ENCODE data around the gene GPAT3.

GPAT3 gene

GRCh38 chr4:83558680-83559079 lies 22.8 kb downstream of the GPAT3 start:
- no peak for DNase-seq (ENCODE audit: low read depth)
- no peak overlapping the region for H3K4me3 ChIP-seq (ENCODE audit: control insufficient read depth, low read depth, low read length)
- no peak for TF ChIP-seq CTCF (IDR thresholded peaks at IDR 0.05; ENCODE audit: control insufficient read depth, insufficient read depth, low read depth, low read length, missing control alignments)

DNA sequence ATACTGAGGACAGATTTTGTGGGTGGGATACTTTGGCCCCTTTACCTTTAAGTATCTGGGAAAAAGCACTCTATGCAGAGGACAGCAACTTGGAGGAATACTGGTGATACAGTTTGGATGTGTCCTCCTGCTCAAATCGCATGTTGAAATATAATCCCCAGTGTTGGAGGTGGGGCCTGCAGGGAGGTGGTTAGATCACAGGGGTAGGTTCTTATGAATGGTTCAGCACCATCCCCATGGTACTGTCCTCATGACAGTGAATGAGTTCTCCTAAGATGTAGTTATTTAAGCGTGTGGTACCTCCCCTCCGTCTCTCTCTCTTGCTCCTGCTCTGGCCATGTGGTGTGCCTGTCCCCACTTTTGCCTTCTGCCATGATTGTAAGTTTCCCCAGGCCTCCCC lies 24.6 kb downstream of the GPAT3 start:
- no peak overlapping the region for H3K4me3 ChIP-seq (ENCODE audit: control insufficient read depth, low read depth, low read length)
- no peak for DNase-seq (ENCODE audit: low read depth)
- no peak for TF ChIP-seq CTCF (IDR thresholded peaks at IDR 0.05; ENCODE audit: control insufficient read depth, insufficient read depth, low read depth, low read length, missing control alignments)

- DNase-seq (ENCODE audit: low read depth): peak; percentile 27
- TF ChIP-seq CTCF (IDR thresholded peaks at IDR 0.05; ENCODE audit: control insufficient read depth, insufficient read depth, low read depth, low read length, missing control alignments): no peak
- no peak overlapping the region for H3K4me3 ChIP-seq (ENCODE audit: control insufficient read depth, low read depth, low read length)
These were observed 25.5 kb downstream of the GPAT3 start for GRCh38 chr4:83561381-83561780.

DNA sequence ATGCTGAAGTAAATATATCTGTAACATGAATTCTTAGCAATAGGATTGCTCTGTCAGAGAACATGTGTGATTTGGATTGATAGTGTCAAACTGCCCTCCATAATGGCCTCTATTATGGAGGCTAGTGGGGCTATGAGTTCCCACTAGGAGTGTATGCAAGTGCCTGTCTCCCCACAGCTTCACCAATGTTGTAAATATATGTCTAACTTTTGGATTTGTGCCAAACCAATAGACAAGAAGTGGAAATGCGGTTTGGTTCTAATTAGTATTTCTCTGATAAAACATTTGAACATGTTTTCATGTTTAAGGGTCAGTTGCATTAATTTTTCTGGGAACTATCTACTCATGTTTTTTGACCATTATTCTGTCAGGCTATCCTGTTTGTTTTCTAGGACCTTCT lies 28.1 kb downstream of the GPAT3 start:
- no peak for TF ChIP-seq CTCF (IDR thresholded peaks at IDR 0.05; ENCODE audit: control insufficient read depth, insufficient read depth, low read depth, low read length, missing control alignments)
- H3K4me3 ChIP-seq (ENCODE audit: control insufficient read depth, low read depth, low read length): no peak overlapping the region
- no peak for DNase-seq (ENCODE audit: low read depth)

GRCh38 chr4:83568062-83568461 lies 32.2 kb downstream of the GPAT3 start:
- no peak for TF ChIP-seq CTCF (IDR thresholded peaks at IDR 0.05; ENCODE audit: control insufficient read depth, insufficient read depth, low read depth, low read length, missing control alignments)
- no peak for DNase-seq (ENCODE audit: low read depth)
- H3K4me3 ChIP-seq (ENCODE audit: control insufficient read depth, low read depth, low read length): no peak overlapping the region

GRCh38 chr4:83569429-83569828 lies 33.5 kb downstream of the GPAT3 start:
- no peak overlapping the region for H3K4me3 ChIP-seq (ENCODE audit: control insufficient read depth, low read depth, low read length)
- DNase-seq (ENCODE audit: low read depth): no peak
- TF ChIP-seq CTCF (IDR thresholded peaks at IDR 0.05; ENCODE audit: control insufficient read depth, insufficient read depth, low read depth, low read length, missing control alignments): no peak

GRCh38 chr4:83569987-83570386 lies 34.1 kb downstream of the GPAT3 start:
- no peak for TF ChIP-seq CTCF (IDR thresholded peaks at IDR 0.05; ENCODE audit: control insufficient read depth, insufficient read depth, low read depth, low read length, missing control alignments)
- no peak for DNase-seq (ENCODE audit: low read depth)
- H3K4me3 ChIP-seq (ENCODE audit: control insufficient read depth, low read depth, low read length): no peak overlapping the region

Measured in AG09309 (cell line).